Measurements from ENCODE around the gene OR2L8.

OR2L8 gene

DNA sequence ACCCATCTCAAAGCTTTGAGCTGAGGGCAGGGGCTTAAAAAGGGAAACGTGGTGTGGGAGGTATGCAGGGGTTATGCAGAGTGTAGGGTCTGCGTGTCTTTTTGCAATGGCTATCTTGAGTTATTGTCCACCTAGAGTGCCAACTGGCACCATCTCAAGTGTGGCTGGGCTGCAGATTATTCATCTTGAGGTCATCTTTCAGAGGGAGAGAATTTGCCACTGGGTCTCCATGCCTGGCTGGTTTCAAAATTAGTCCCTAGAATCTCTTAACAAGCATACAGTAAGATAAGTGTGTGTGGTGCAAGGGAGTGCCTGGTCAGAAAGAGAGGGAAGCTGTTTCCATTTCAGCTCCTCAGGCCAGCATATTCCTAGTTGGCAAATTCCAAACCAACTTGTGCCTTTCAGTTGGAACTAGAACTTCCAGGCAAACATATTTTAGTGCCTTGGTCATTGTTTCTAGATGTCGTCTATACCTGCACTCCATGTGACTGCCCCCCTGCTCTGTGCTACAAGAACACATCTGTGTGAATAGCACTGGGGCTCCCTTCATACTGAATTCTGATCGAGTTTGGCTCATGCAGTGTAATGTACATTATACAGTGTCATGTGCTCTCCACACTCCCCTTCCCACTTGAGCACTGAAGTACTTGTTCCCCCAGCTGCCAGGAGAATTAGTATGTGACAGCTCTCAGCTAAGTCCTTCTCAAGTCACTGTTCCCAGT is 33.6 kb upstream of the OR2L8 start (continued):
- TF ChIP-seq, protein P1, sequence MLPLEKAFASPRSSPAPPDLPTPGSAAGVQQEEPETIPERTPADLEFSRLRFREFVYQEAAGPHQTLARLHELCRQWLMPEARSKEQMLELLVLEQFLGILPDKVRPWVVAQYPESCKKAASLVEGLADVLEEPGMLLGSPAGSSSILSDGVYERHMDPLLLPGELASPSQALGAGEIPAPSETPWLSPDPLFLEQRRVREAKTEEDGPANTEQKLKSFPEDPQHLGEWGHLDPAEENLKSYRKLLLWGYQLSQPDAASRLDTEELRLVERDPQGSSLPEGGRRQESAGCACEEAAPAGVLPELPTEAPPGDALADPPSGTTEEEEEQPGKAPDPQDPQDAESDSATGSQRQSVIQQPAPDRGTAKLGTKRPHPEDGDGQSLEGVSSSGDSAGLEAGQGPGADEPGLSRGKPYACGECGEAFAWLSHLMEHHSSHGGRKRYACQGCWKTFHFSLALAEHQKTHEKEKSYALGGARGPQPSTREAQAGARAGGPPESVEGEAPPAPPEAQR (tag by site-specific recombination; IDR thresholded peaks at IDR 0.05), result no peak
- no peak for TF ChIP-seq ZNF791 (tag by site-specific recombination; IDR thresholded peaks at IDR 0.05)
- TF ChIP-seq, protein P2, sequence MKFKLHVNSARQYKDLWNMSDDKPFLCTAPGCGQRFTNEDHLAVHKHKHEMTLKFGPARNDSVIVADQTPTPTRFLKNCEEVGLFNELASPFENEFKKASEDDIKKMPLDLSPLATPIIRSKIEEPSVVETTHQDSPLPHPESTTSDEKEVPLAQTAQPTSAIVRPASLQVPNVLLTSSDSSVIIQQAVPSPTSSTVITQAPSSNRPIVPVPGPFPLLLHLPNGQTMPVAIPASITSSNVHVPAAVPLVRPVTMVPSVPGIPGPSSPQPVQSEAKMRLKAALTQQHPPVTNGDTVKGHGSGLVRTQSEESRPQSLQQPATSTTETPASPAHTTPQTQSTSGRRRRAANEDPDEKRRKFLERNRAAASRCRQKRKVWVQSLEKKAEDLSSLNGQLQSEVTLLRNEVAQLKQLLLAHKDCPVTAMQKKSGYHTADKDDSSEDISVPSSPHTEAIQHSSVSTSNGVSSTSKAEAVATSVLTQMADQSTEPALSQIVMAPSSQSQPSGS (tag by site-specific recombination; IDR thresholded peaks at IDR 0.05; ENCODE audit: low read depth), result no peak
- no peak for TF ChIP-seq ZNF404 (tag by site-specific recombination; IDR thresholded peaks at IDR 0.05)
- no peak for TF ChIP-seq ZFP3 (tag by site-specific recombination; IDR thresholded peaks at IDR 0.05; ENCODE audit: low read depth)
- TF ChIP-seq BCL11A (tag by site-specific recombination; IDR thresholded peaks at IDR 0.05; ENCODE audit: low read depth), result no peak

GRCh38 chr1:247919952-247920351 is 28.7 kb upstream of the OR2L8 start, which contains the start of gene OR2T8:
Gene OR2T8 (plus strand): TSS chr1:247920252. CDS start chr1:247921018, 766 bp downstream.
- TF ChIP-seq HOXC10 (CRISPR knock-in tag; IDR thresholded peaks at IDR 0.05) (no peak), ZNF146 (tag by site-specific recombination; IDR thresholded peaks at IDR 0.05) (no peak), ZNF155 (tag by site-specific recombination; IDR thresholded peaks at IDR 0.05) (no peak), ZNF169 (tag by site-specific recombination; IDR thresholded peaks at IDR 0.05) (no peak), ZNF138 (tag by site-specific recombination; IDR thresholded peaks at IDR 0.05; ENCODE audit: borderline replicate concordance) (no peak), ZNF558 (tag by site-specific recombination; IDR thresholded peaks at IDR 0.05) (no peak), ZNF513 (tag by site-specific recombination; IDR thresholded peaks at IDR 0.05) (no peak), ZBTB8A (tag by site-specific recombination; IDR thresholded peaks at IDR 0.05) (no peak), ZNF2 (tag by site-specific recombination; IDR thresholded peaks at IDR 0.05) (no peak), PRDM1 (tag by site-specific recombination; IDR thresholded peaks at IDR 0.05) (no peak), SCRT1 (tag by site-specific recombination; IDR thresholded peaks at IDR 0.05; ENCODE audit: borderline replicate concordance) (no peak), ZNF140 (tag by site-specific recombination; IDR thresholded peaks at IDR 0.05) (no peak), ZNF660 (tag by site-specific recombination; IDR thresholded peaks at IDR 0.05) (no peak), OSR2 (tag by site-specific recombination; IDR thresholded peaks at IDR 0.05) (no peak), ZFHX2 (tag by site-specific recombination; conservative IDR thresholded peaks at IDR 0.05) (no peak), GLIS2 (tag by site-specific recombination; IDR thresholded peaks at IDR 0.05) (no peak), ZNF707 (tag by site-specific recombination; IDR thresholded peaks at IDR 0.05) (no peak)
- ChIA-PET POLR2A (no interaction called here), CTCF (no interaction called here)
- Histone ChIP-seq H3K36me3 (ENCODE audit: control insufficient read depth in 2 of 2, insufficient read depth in 1 of 2, low read length in 2 of 2) (no peaks in the 10 kb centered on the region), H3K27ac (ENCODE audit: extremely low read depth, low read depth, low read length) (no peak within 1 kb of the TSS), H3K4me1 (ENCODE audit: control insufficient read depth, insufficient read depth, low read length) (no peaks in the 10 kb centered on the region), H3K4me3 (ENCODE audit: low read depth, low read length) (no peak within 1 kb of the TSS), H3K9me3 (ENCODE audit: control insufficient read depth, insufficient read depth, low read depth, low read length) (no peaks in the 10 kb centered on the region)
